ENCODE results near the gene GFOD1. TPM values are rescaled to one million over a fixed set of nuclear protein-coding genes. Genes with fewer than 3 reads are reported as not detected.
"Not testable (repeated sequence)": the region's sequence is repeated elsewhere in the genome, so short reads cannot be mapped to it uniquely, and the experiment has no call there.

The GFOD1 gene
- total RNA-seq, 8 experiments from 2014 or later, result 2.8 to 40.0 (median 9.4) TPM

- H3K27ac ChIP-seq; in situ Hi-C loops (cut with MboI; ENCODE audit: low pct_unique_long_range_greater_than_20kb in 2 of 9, low sequenced_read_pairs in 9 of 9, unreplicated experiment in 9 of 9); H3K4me3 ChIP-seq; ATAC-seq (replicated peaks in 6 of 8): not testable (repeated sequence)
- H3K4me1 ChIP-seq (replicated peaks in 1 of 2), result peaks cover 10 to 12% of the 10 kb centered on the region in 2 donors
- WGBS, 10 experiments, result no CpG with 5 or more reads among the region's 1 CpG
Observed at GRCh38 chr6:13389237-13389636, 98.2 kb downstream of the GFOD1 start.

- H3K27ac ChIP-seq; H3K4me3 ChIP-seq; ATAC-seq (replicated peaks in 6 of 8); in situ Hi-C loops (cut with MboI; ENCODE audit: low pct_unique_long_range_greater_than_20kb in 2 of 9, low sequenced_read_pairs in 9 of 9, unreplicated experiment in 9 of 9): not testable (repeated sequence)
- no CpG with 5 or more reads among the region's 1 CpG for WGBS, 10 experiments
- peaks cover 14 to 17% of the 10 kb centered on the region in 2 donors for H3K4me1 ChIP-seq (replicated peaks in 1 of 2)
Observed at GRCh38 chr6:13388769-13389168, 98.6 kb downstream of the GFOD1 start.

GRCh38 chr6:13384966-13385365 lies 102.4 kb downstream of the GFOD1 start:
- Histone ChIP-seq H3K4me3 (no peak overlapping the region), H3K27ac (no peak overlapping the region), H3K4me1 (replicated peaks in 1 of 2) (peaks cover 21 to 32% of the 10 kb centered on the region in 2 donors)
- in situ Hi-C loops (cut with MboI; ENCODE audit: low pct_unique_long_range_greater_than_20kb in 2 of 9, low sequenced_read_pairs in 9 of 9, unreplicated experiment in 9 of 9), result no loop called here
- ATAC-seq (replicated peaks in 6 of 8), result peak in 5 of 8 experiments; percentile 82 to 89 (median 87)
- 60 to 100% (median 79%) methylated on average over 1 to 5 of the region's 5 CpGs; no CpG with 5 or more reads in 6 of the 10 experiments for WGBS, 10 experiments

- 21 to 86% (median 65%) methylated on average over 1 to 9 of the region's 9 CpGs; no CpG with 5 or more reads in 2 of the 10 experiments for WGBS, 10 experiments
- Histone ChIP-seq H3K27ac (no peak overlapping the region), H3K4me1 (replicated peaks in 1 of 2) (peaks cover 21 to 32% of the 10 kb centered on the region in 2 donors), H3K4me3 (no peak overlapping the region)
- ATAC-seq (replicated peaks in 6 of 8), result peak in 5 of 8 experiments; percentile 83 to 94 (median 91)
- in situ Hi-C loops (cut with MboI; ENCODE audit: low pct_unique_long_range_greater_than_20kb in 2 of 9, low sequenced_read_pairs in 9 of 9, unreplicated experiment in 9 of 9), result no loop called here
Observed at GRCh38 chr6:13384506-13384905, 102.9 kb downstream of the GFOD1 start.

- ATAC-seq (replicated peaks in 6 of 8), result peak in 3 of 8 experiments; percentile 82 to 92 (median 88)
- Histone ChIP-seq H3K4me3 (no peak overlapping the region), H3K4me1 (replicated peaks in 1 of 2) (peaks cover 21 to 32% of the 10 kb centered on the region in 2 donors), H3K27ac (no peak overlapping the region)
- in situ Hi-C loops (cut with MboI; ENCODE audit: low pct_unique_long_range_greater_than_20kb in 2 of 9, low sequenced_read_pairs in 9 of 9, unreplicated experiment in 9 of 9), result no loop called here
- 60 to 100% (median 86%) methylated on average over 1 to 8 of the region's 9 CpGs for WGBS, 10 experiments
Observed at GRCh38 chr6:13383328-13384163, 103.9 kb downstream of the GFOD1 start.

GRCh38 chr6:13380761-13381160 lies 106.6 kb downstream of the GFOD1 start:
- 75 to 100% (median 89%) methylated on average over 1 to 2 of the region's 2 CpGs; no CpG with 5 or more reads in 6 of the 10 experiments for WGBS, 10 experiments
- no peak overlapping the region for H3K27ac ChIP-seq
- peak in 3 of 8 experiments; percentile 9 to 25 (median 10) for ATAC-seq (replicated peaks in 6 of 8)
- H3K4me1 ChIP-seq (replicated peaks in 1 of 2), result peaks cover 21 to 32% of the 10 kb centered on the region in 2 donors
- in situ Hi-C loops (cut with MboI; ENCODE audit: low pct_unique_long_range_greater_than_20kb in 2 of 9, low sequenced_read_pairs in 9 of 9, unreplicated experiment in 9 of 9), result no loop called here
- H3K4me3 ChIP-seq, result no peak overlapping the region

GRCh38 chr6:13378669-13379590 lies 108.5 kb downstream of the GFOD1 start:
- WGBS, 10 experiments, result 80 to 100% (median 100%) methylated on average over 1 to 5 of the region's 9 CpGs; no CpG with 5 or more reads in 3 of the 10 experiments
- Histone ChIP-seq H3K4me3 (no peak overlapping the region), H3K27ac (no peak overlapping the region), H3K4me1 (replicated peaks in 1 of 2) (peaks cover 8 to 17% of the 10 kb centered on the region in 2 donors)
- ATAC-seq (replicated peaks in 6 of 8), result no peak
- in situ Hi-C loops (cut with MboI; ENCODE audit: low pct_unique_long_range_greater_than_20kb in 2 of 9, low sequenced_read_pairs in 9 of 9, unreplicated experiment in 9 of 9), result no loop called here

GRCh38 chr6:13377054-13377758 lies 110.2 kb downstream of the GFOD1 start:
- in situ Hi-C loops (cut with MboI; ENCODE audit: low pct_unique_long_range_greater_than_20kb in 2 of 9, low sequenced_read_pairs in 9 of 9, unreplicated experiment in 9 of 9), result no loop called here
- H3K27ac ChIP-seq, result no peak overlapping the region

GRCh38 chr6:13375360-13375878 lies 112.0 kb downstream of the GFOD1 start:
- ATAC-seq (replicated peaks in 6 of 8), result no peak
- Histone ChIP-seq H3K27ac (no peak overlapping the region), H3K4me3 (no peak overlapping the region), H3K4me1 (replicated peaks in 1 of 2) (peaks cover 0 to 4% of the 10 kb centered on the region in 2 donors)
- in situ Hi-C loops (cut with MboI; ENCODE audit: low pct_unique_long_range_greater_than_20kb in 2 of 9, low sequenced_read_pairs in 9 of 9, unreplicated experiment in 9 of 9), result no loop called here
- 83 to 100% (median 100%) methylated on average over 1 to 8 of the region's 9 CpGs; no CpG with 5 or more reads in 1 of the 10 experiments for WGBS, 10 experiments

More at GRCh38 chr6:13377054-13377758, 110.2 kb downstream of the GFOD1 start:
- ATAC-seq (replicated peaks in 6 of 8), result no peak
- Histone ChIP-seq H3K4me3 (no peak overlapping the region), H3K4me1 (replicated peaks in 1 of 2) (peaks cover 0 to 9% of the 10 kb centered on the region in 2 donors)
- 80 to 100% (median 92%) methylated on average over 1 to 2 of the region's 2 CpGs; no CpG with 5 or more reads in 5 of the 10 experiments for WGBS, 10 experiments

GRCh38 chr6:13373919-13374318 lies 113.5 kb downstream of the GFOD1 start:
- Histone ChIP-seq H3K4me3 (no peak overlapping the region), H3K27ac (no peak overlapping the region), H3K4me1 (replicated peaks in 1 of 2) (no peaks in the 10 kb centered on the region)
- 100% methylated on average over 1 of the region's 1 CpG; no CpG with 5 or more reads in 6 of the 10 experiments for WGBS, 10 experiments
- ATAC-seq (replicated peaks in 6 of 8), result no peak
- in situ Hi-C loops (cut with MboI; ENCODE audit: low pct_unique_long_range_greater_than_20kb in 2 of 9, low sequenced_read_pairs in 9 of 9, unreplicated experiment in 9 of 9), result no loop called here

- peak in 1 of 8 experiments; percentile 26 for ATAC-seq (replicated peaks in 6 of 8)
Observed at GRCh38 chr6:13373488-13373886, 113.9 kb downstream of the GFOD1 start.

More at GRCh38 chr6:13373488-13373886, 113.9 kb downstream of the GFOD1 start:
- 60 to 100% (median 82%) methylated on average over 1 of the region's 1 CpG; no CpG with 5 or more reads in 5 of the 10 experiments for WGBS, 10 experiments
- H3K4me3 ChIP-seq, result no peak overlapping the region
- in situ Hi-C loops (cut with MboI; ENCODE audit: low pct_unique_long_range_greater_than_20kb in 2 of 9, low sequenced_read_pairs in 9 of 9, unreplicated experiment in 9 of 9), result no loop called here
- peaks cover 0 to 3% of the 10 kb centered on the region in 2 donors for H3K4me1 ChIP-seq (replicated peaks in 1 of 2)
- H3K27ac ChIP-seq, result no peak overlapping the region
